DND-41 (cell line): ENCODE data around the gene EEF1AKMT2.

Experiments
- ATAC-seq: fragments of 200-7000 bp; cut with Tn5 transposase; 3 replicates; pipeline ENCODE4 v1.9.1; 2021; ENCODE audit warnings: low read depth; ENCODE audit not compliant: insufficient read depth
- DNase-seq: peaks from one replicate; pipeline ENCODE4 v3.0.0-alpha.2; 2020
- H2AFZ ChIP-seq: 2 replicates; pipeline ENCODE4 v1.6.0; 2012; ENCODE audit warnings: low read depth, low read length
- H3K27ac ChIP-seq: 2 replicates; pipeline ENCODE4 v1.5.1; 2012; ENCODE audit warnings: low read length, inconsistent platforms
- H3K27me3 ChIP-seq: fragments of 200-600 bp; sonication (generic); 2 replicates; pipeline ENCODE4 v1.6.0; 2012; ENCODE audit warnings: low read length, mild to moderate bottlenecking, inconsistent platforms; ENCODE audit not compliant: insufficient read depth, poor library complexity
- H3K36me3 ChIP-seq: 2 replicates; pipeline ENCODE4 v1.5.1; 2012; ENCODE audit warnings: low read length, inconsistent platforms; ENCODE audit not compliant: insufficient read depth
- H3K4me1 ChIP-seq: 2 replicates; pipeline ENCODE4 v1.5.1; 2012; ENCODE audit warnings: mild to moderate bottlenecking, low read length; ENCODE audit not compliant: insufficient read depth
- H3K4me2 ChIP-seq: 2 replicates; pipeline ENCODE4 v1.6.0; 2012; ENCODE audit warnings: mild to moderate bottlenecking, moderate library complexity, low read length, inconsistent platforms; ENCODE audit not compliant: insufficient read depth
- H3K4me3 ChIP-seq, 2 experiments: fragments of 200-600 bp in 1 of 2; shearing (Covaris generic) in 1 of 2; 2 replicates each; pipeline ENCODE4 v1.5.1; 2012 to 2016; ENCODE audit warnings: inconsistent platforms in 2 of 2, low read length in 2 of 2, mild to moderate bottlenecking in 2 of 2, low read depth in 1 of 2, moderate library complexity in 1 of 2
- H3K79me2 ChIP-seq: 2 replicates; pipeline ENCODE4 v1.6.0; 2012; ENCODE audit warnings: low read length, inconsistent platforms; ENCODE audit not compliant: insufficient read depth
- H3K9ac ChIP-seq: 2 replicates; pipeline ENCODE4 v1.6.0; 2012; ENCODE audit warnings: low read depth, mild to moderate bottlenecking, inconsistent platforms, low read length, moderate library complexity
- H3K9me3 ChIP-seq: 2 replicates; pipeline ENCODE4 v1.5.1; 2012; ENCODE audit warnings: low read length, moderate library complexity, mild to moderate bottlenecking, inconsistent platforms; ENCODE audit not compliant: insufficient read depth, severe bottlenecking
- H4K20me1 ChIP-seq: 2 replicates; pipeline ENCODE4 v1.6.0; 2012; ENCODE audit warnings: low read length; ENCODE audit not compliant: insufficient read depth
- CTCF ChIP-seq: IDR thresholded peaks from 2 replicates; pipeline ENCODE4 v1.5.1; 2012; ENCODE audit warnings: borderline replicate concordance, low read length, moderate library complexity, mild to moderate bottlenecking; ENCODE audit not compliant: poor library complexity, severe bottlenecking; ENCODE audit errors: extremely low read depth
- EZH2 ChIP-seq: IDR thresholded peaks from 3 replicates; pipeline ENCODE4 v1.6.1; 2012; ENCODE audit warnings: borderline replicate concordance, low read depth, mild to moderate bottlenecking, moderate library complexity, low read length, inconsistent platforms; ENCODE audit not compliant: severe bottlenecking

EEF1AKMT2 gene

DNA sequence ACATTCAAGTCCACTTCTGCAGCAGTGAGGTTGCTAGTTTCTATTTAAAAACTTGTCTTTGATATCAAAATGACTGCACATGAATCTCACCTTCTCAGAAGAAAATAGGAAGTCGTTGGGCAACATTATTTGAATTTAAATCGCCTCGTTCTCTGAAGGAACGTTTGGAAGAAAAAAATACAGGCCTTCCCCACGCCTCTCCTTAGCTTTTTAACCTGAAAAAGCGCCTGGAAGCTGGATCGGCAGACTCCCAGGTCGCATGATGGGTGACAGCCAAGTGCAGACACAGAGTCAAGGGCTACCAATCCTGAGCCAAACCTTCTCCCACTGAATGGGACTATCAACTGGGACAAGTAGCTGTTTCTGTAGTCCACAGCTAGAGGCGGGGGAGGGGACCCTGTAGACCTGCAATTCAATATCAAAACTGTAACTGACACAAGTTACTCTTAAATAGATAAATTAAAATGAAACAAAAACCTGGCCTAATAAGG lies 49.7 kb downstream of the EEF1AKMT2 start:
- Histone ChIP-seq H3K4me1 (peaks cover 68% of the 10 kb centered on the region), H3K4me3 (peak overlapping the region; percentile 72 to 74; a peak in 3 of 4 replicates), H3K9me3 (no peaks in the 10 kb centered on the region), H3K27me3 (no peaks in the 10 kb centered on the region), H3K4me2 (peak overlapping the region; percentile 69), H2AFZ (no peak overlapping the region), H3K9ac (peak overlapping the region; percentile 90), H3K79me2 (peaks cover 71% of the 10 kb centered on the region), H3K27ac (peak overlapping the region; percentile 84), H4K20me1 (peaks cover 30% of the 10 kb centered on the region; the same call in 1 of the 2 replicates), H3K36me3 (peaks cover 9% of the 10 kb centered on the region)
- ATAC-seq: 0 out of 3 replicates have a peak, but pooled peaks have one; percentile 5
- no peak for TF ChIP-seq CTCF
- TF ChIP-seq EZH2: no peak
- peak; percentile 52 for DNase-seq

- DNase-seq: peak; percentile 85
- H2AFZ ChIP-seq: no peak overlapping the region
- H3K27ac ChIP-seq: peak overlapping the region; percentile 84
- H3K36me3 ChIP-seq: peaks cover 11% of the 10 kb centered on the region; the same call in 1 of the 2 replicates
- peak overlapping the region; percentile 90 for H3K9ac ChIP-seq
- TF ChIP-seq CTCF (peak; percentile 91), EZH2 (no peak)
- peak overlapping the region; percentile 72 to 74 for H3K4me3 ChIP-seq
- no peaks in the 10 kb centered on the region for H3K9me3 ChIP-seq
- peaks cover 76% of the 10 kb centered on the region for H3K79me2 ChIP-seq
- peaks cover 34% of the 10 kb centered on the region; the same call in 1 of the 2 replicates for H4K20me1 ChIP-seq
- H3K4me1 ChIP-seq: peaks cover 73% of the 10 kb centered on the region
- peak overlapping the region; percentile 69 for H3K4me2 ChIP-seq
- no peaks in the 10 kb centered on the region for H3K27me3 ChIP-seq
- ATAC-seq: peak; percentile 67
These were observed 50.3 kb downstream of the EEF1AKMT2 start for GRCh38 chr10:124741281-124741921.

DNA sequence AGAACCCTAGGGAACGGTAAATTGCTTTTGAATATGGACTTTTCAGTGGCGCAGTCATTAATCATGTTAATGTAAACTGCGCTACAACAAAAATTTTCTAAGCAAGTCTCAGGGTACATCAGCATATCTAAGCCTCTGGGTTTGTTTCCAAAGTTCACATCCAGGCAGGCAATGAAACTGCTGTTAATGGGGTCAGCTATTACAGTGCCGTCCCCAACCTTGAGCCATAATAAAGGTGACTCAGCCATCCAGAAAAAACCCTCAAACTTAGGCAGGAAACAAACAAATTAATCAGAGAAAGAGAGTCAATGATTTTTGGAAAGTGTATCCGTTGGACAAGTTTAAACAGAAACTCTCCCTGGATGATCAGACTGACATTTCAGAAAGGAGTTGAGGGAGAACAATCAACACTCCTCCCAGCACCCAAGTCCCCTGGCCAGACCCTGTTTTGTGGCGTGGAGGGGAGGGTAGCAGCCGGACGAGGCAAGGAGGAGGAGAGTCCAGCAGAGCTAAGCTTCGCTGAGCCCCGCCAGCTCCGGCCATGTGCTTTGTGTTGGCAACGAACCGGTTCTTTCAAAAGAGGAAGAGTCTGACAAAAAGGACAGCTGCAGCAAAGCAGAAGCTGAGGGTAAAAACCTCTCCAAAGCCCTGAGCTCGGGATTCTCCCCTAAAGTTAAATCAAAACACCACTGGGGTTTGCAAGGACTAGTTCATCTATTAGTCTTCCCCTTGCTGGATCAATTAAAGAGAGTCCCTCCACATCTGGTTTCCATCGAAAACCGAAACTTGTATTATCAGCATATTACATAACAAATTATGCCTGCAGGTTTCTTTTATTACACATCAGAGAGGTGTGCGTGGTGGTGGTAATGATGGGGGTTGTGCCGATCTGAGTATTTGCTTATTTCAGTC lies 51.1 kb downstream of the EEF1AKMT2 start:
- H3K9ac ChIP-seq: peak overlapping the region; percentile 90
- ATAC-seq (peak; percentile 4; the same call in 2 of the 3 replicates), DNase-seq (peak; percentile 40)
- H3K4me3 ChIP-seq: peak overlapping the region; percentile 72 to 74; a peak in 3 of 4 replicates
- peak overlapping the region; percentile 84 for H3K27ac ChIP-seq
- H3K36me3 ChIP-seq: peaks cover 11% of the 10 kb centered on the region; the same call in 1 of the 2 replicates
- peaks cover 81% of the 10 kb centered on the region for H3K4me1 ChIP-seq
- no peak overlapping the region for H2AFZ ChIP-seq
- TF ChIP-seq EZH2: no peak
- no peak for TF ChIP-seq CTCF
- peaks cover 84% of the 10 kb centered on the region for H3K79me2 ChIP-seq
- peaks cover 42% of the 10 kb centered on the region; the same call in 1 of the 2 replicates for H4K20me1 ChIP-seq
- no peaks in the 10 kb centered on the region for H3K9me3 ChIP-seq
- H3K27me3 ChIP-seq: no peaks in the 10 kb centered on the region
- H3K4me2 ChIP-seq: peak overlapping the region; percentile 69
